HG03095 (cell line): ENCODE data around the gene PHACTR4.
"Not testable (repeated sequence)": the region's sequence is repeated elsewhere in the genome, so short reads cannot be mapped to it uniquely, and the experiment has no call there.

Experiments
- ATAC-seq: cut with Tn5 transposase; IDR thresholded peaks from one replicate; pipeline ENCODE4 v1.9.1; 2021; ENCODE audit warnings: moderate library complexity; ENCODE audit not compliant: unreplicated experiment

The PHACTR4 gene

DNA sequence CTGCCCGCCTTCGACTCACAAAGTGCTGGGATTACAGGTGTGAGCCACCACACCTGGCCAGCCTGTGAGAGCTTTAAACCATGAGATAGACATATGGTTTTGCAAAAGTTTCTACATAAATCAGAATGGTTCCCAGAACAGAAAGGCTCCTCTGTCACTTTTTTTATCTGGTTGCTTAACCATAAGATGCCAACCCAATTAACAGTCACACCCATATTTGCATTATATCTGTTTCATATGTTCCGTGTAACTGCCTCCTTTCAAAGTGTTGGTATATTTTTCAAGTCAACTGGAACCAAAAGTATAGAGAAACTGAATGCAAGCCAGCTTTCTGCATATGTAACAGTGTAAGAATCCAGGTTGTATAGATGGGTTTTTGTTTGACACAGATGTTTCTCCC, 112.6 kb downstream of the PHACTR4 start:
- no peak for ATAC-seq

DNA sequence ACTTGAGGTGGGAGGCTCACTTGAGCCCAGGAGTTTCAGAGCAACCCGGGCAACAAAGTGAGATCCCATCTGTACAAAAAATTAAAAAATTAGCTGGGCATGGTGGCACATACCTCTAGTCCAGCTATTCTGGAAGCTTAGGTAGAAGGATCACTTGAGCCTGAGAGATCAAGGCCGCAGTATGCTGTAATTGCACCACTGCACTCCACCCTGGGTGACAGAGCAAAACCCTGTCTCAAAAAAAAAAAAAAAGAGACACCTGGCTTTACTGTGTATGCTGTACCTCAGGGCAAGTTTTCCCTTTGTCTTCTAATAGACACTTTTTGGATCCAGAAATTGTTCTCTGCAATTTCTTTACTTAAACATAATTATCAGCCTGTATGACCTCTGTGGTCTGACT, 113.2 kb downstream of the PHACTR4 start:
- no peak for ATAC-seq

DNA sequence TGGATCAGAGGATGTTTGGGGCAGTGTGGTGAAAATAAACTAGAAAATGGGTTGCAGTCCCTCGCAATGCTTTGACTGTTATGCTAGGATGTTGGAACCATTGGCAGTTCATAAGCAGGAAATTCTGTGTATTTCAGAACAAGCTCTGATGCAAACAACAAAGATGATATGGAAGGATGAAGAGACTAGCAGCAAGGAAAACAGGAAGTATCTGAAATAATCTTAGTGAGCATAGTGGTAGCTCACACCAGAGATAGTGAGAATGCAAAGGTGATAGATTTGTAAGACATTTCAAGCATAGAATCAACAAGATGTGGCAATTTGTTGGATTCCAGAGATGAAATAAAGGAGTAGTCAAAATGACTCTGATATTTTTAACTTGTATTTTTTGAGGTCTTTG, 125.2 kb downstream of the PHACTR4 start:
- no peak for ATAC-seq

DNA sequence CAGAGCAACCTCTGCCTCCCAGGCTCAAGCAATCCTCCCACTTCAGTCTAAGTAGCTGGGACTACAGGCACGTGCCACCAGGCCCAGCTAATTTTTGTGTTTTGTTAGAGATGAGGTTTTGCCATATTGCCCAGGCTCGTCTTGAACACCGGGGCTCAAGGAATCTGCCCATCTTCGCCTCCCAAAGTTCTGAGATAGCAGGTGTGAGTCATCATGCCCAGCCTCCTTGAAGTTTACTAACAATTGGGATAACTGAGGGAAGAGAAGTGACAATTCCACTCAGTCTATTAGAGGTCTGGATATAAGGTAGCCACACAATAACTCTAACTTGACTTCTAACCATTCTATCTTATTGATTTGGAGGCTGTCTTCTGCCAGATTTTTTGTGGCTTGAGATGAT, 130.0 kb downstream of the PHACTR4 start:
- ATAC-seq = no peak

DNA sequence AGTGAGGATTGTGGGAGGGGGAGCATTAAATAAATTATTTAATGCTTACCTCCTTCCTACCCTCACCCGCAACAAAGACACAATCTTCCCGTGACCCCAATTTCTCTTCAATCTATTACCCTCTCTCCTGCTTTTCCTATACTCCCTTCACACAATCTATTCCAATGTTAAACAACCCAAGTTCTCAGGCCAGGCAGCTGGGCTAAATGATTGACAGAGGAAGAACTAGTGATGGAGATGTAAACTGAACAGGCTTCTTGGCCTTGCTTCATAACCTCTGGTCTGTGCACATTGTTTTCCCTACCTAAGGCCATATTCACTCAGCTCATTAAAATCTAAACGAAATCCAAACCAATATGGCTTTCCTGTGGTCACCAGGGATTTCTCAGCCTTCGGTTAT, 132.4 kb downstream of the PHACTR4 start:
- ATAC-seq = no peak

DNA sequence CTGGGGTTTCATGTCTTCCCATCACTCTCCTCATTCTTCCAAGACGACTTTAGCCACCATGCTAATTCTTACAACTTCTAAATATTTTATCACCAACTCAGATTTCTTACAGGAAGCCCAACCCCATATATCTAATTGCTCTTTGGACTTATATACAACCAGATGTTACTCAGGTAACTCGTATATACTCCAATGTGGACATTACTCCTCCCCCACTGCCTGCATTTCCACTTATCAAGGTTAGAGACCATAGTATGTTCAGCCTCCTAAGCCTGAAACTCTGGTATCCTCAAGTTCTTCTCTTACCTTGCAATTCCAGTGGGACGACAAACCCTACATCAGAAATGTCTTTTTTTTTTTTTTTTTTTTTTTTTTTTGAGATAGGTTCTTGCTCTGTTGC, 133.6 kb downstream of the PHACTR4 start:
- no peak for ATAC-seq

DNA sequence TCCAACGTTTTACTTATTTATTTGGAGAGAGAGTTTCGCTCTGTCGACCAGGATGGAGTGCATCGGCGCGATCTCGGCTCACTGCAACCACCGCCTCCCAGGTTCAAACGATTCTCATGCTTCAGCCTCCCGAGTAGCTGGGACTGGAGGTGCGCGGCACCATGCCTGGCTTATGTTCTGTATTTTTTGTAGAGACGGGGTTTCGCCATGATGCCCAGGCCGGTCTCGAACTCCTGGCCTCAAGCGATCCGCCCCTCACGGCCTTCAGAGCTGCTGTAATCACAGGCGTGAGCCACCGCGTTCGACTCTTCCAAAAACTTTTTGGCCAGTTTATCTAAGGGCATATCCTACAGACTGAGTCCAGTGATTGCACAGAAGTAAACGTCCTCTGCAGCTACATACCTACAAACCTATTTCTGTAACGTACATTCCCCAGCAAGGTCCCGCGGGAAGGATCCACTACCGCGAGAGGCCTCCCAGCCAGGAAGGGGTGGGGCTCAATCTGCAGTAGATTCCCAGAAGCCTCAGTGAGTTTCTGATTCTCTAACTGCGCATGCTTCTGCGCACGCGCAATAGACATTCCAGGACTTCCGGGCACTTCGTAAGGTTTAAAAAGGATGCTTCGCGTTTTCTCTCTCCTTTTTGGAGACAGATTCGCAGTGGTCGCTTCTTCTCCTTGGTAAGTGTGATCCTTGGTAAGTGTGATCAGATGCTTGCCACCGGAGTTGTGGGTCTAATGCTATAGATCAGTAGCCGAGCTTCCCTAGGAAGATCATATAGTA, 136.1 kb downstream of the PHACTR4 start, which contains the start of gene RCC1:
Gene RCC1 (plus strand): TSS at position 638 of the 782 bp plus-strand sequence. CDS start 23,824 bp downstream, outside the sequence.
- ATAC-seq = peak; percentile 74

DNA sequence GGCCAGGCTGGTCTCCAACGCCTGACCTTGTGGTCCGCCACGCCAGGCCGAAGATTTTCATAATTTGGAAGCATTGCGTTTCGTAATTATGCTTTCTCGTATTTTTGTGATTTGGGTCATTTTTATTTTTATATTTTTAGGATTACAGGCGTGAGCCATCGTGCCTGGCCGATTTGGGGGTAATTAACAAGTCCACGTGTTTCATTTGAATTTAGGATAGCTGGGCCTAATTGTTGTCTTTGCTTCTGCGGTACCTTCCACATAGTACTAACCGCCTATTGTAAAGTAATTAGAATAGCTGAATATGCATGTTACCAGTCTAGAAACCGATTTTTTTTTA, 137.3 kb downstream of the PHACTR4 start:
- ATAC-seq = no peak

DNA sequence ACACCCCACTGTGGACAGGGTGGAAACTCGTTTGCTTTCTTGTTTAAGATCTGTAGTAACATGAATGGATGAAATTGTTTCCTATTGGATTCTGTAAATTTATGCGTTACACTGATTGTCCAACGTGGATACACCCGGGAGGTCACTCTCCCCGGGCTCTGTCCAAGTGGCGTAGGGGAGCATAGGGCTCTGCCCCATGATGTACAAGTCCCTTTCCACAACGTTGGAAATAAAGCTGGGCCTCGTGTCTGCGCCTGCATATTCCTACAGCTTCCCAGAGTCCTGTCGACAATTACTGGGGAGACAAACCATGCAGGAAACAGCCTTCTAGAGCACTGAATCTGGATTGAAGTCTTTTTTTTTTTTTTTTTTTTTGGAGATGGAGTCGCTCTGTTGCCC, 137.7 kb downstream of the PHACTR4 start:
- no peak for ATAC-seq

DNA sequence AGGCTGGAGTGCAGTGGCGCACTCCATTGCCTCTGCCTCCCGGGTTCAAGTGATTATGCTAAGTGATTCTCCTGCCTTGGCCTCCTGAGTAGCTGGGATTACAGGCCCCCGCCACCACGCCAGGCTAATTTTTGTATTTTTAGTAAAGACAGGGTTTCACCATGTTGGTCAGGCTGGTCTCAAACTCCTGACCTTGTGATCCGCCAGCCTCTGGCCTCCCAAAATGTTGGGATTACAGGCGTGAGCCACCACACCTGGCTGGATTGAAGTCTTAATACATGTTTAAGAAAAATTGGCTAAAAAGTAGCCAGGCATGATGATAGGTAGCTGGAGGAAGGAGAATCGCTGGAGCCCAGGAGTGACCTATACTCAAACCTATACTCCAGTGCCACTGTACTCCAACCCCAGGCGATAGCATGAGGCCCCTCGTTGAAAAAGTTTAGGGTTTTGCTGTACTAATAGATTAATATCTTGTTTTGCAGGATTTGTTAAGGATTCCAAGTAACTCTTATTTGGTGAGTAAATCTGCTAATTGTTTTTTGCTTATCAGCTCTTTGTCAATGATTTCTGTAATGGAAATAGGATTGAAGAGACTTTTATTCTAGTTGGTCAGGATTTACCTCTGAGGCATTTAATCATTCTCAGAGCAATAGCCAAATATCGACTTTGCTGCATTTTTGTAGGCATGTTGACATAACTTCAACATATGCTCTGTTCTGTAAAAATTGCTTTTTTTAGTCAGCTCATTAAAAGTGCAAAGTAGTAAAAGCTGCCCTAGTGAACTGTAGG, 138.3 kb downstream of the PHACTR4 start:
- no peak for ATAC-seq

DNA sequence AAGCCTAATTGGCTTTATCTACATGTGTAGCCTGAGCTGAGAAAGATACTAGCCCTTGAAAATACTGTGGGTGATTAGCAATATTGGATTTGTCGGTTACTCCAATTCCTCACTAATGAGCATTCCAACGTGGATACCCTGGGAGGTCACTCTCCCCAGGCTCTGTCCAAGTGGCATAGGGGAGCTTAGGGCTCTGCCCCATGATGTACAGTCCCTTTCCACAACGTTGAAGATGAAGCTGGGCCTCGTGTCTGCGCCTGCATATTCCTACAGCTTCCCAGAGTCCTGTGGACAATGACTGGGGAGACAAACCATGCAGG, 138.9 kb downstream of the PHACTR4 start:
- ATAC-seq = no peak

DNA sequence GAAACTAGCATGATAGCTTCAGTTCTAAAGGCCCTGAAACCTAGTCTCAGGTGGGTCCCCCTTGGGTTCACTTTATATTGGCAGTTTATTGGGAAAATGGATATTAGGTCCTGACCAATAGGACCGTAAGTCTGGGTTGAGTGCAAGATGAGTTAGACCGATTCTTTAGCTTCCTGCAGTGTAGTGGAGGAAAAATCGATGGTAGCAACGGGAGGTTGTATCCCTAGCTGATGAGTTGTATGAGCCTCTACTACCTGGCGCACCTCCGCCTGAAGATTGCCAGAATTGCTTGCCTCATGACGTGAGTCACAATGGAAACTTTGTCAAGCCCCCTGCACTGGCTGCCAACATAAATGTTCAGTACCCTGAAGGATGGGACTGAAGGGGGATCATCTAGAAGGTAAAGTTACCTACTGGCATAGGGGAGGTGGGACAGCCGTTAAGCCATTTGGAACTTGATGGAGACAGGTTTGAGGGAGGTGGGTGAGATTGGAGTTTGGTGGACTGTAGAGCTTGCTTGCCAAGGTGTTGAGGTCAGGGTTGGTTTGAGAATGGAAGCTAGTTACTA, 140.2 kb downstream of the PHACTR4 start:
- ATAC-seq = no peak

DNA sequence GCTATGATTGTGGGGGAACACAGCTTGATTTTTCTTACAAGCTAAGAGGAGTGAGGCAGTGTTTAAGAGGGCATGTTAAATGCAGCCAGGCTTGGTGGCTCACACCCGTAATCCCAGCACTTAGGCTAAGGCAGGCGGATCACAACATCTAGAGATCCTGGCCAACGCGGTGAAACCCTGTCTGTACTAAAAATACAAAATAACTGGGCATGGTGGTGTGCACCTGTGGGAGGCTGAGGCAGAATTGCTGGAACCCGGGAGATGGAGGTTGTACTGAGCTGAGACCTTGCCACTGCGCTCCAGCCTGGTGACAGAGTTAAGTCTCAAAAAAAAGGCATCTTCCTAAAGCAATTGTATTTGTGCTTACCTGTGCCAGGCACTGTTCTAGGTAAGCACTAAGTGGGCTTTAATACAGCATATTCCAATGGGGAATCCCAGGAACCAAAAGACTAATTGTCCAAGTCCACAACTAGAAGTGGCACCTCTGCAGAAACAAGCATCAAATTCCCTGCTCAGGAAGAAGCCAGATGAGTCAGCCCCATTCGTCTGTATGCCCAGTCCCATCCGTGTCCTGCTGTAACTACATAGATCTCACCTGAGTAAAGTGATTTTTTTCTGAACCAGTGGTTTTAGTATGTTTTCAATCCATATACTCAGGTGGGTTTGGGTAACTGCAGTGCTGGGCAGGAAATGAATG, 140.9 kb downstream of the PHACTR4 start:
- no peak for ATAC-seq

DNA sequence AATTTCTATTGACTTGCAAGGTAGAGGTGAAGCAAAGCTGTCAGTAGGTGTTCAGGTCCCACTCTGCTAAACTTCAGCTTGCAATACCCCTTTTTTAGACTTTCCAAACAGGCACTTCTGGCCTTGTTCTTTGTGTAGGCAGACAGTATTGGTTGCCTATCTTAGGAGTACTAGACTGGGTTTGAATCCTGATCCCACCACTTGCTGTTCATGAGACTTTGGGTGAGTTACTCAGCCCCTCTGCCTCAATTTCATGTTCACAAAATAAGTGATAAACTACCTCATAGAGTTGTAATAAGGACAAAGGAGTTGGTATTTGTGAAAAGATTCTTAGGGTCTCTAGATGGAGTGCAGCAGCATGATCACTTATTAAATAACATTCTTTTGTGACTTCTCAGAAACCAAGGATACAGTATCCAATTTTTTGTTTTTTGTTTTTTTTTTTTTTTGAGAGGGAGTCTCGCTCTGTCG, 141.5 kb downstream of the PHACTR4 start:
- ATAC-seq = no peak

DNA sequence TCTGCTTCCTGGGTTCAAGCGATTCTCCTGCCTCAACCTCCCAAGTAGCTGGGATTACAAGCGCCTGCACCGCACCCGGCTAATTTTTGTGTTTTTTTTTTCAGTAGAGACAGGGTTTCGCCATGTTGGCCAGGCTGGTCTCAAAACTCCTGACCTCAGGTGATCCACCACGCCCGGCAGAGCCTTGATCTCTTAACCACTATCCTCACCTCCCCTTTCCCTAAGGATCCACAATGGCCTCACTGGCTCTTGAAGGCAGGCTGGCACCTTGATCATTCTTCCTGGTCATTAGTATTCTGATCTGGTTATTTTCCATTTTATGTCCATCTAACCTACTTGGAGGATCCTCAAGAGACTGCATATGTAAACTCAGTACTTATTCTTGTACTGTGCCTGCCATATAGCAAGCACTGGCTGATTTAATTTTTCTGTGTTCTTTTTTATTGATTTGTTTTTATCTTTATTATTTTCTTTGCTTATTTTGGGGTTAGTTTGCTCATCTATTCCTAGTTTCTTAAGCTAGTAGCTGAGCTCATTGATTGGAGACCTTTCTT, 142.6 kb downstream of the PHACTR4 start:
- no peak for ATAC-seq

DNA sequence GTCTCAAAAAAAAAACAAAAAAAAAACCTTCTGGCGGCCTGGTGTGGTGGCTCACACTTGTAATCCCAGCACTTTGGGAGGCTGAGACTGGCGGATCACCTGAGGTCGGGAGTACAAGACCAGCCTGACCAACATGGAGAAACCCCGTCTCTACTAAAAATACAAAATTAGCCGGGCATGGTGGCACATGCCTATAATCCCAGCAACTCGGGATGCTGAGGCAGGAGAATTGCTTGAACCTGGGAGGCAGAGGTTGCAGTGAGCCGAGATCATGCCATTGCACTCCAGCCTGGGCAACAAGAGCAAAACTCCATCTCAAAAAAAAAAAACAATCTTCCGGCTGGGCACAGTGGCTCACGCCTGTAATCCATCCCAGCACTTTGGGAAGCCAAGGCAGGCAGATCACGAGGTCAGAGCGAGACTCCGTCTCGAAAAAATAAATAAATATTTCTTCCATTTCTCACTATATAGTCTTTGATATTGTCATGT, 144.9 kb downstream of the PHACTR4 start:
- ATAC-seq = not testable (repeated sequence)

DNA sequence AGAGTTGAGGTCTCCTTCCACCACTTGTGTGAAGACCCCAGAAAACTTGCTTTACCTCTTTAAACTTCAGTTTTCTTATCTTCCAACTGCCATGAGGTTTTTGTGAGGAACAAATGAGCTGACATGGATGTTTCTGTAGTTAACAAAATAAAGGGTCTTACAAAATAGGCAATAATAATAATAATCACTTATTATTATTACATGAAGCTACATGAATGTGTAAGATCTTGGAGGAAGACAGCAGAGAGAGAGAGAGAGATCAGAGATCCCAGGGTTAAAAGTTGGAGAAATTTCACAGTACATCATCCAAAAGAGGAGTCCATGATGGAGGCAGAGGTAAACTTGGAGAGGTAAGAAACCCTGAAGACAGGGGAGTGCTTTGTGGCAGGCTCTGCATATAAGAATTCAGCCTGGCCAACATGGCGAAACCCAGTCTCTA, 147.0 kb downstream of the PHACTR4 start:
- ATAC-seq = no peak

DNA sequence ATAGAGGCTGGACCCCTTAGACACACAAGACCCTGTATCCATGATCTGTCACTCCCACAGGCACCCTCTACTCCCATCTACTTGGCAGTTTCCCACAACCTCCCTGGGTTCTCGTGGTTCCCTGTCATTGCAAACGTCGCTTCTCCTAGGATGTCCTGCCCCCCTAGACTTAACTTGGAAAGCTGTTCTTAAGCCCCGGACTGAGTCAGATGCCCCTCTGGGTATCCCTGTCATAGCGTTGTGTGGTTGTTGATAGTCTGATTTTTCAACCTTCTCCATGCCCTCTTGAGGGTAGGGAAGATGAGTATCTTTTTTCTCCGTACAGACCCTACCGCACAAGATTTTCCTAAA, 148.1 kb downstream of the PHACTR4 start:
- no peak for ATAC-seq

DNA sequence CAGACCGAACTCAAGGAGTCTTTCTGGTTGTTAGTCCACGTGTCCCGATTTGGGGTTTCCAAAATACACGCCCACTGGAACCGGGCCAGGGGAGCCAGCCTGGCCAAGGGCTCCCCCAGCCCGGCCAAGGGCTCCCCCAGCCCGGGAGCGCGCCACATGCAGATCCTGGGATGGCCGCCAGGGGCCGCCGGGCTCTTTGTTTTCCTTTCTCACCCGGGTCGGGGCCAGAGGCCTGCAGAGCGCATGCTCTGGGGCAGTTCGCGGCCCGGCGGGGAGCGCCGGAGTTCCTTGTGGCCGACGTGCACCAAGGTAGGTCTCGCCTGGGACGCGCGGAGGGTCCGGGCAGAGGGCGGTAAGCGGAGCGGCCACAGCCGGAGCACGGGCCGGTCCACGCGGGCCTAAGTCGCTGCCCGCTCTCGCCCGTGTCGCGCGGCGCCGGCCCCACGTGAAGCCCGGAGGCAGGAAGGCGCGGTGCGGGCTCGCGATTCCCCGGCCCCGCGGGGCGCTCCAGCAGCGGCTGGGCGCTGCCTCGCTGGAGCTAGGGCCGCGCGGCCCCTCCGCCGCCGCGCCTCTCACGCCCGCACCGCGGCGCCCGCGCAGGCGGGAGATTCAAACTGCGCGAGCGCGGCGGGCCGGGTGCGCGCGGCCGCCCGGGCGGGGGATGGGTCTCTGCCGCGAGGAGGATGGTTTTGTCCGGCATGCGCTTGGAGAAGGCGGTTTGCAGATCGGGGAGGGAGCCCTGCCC, 148.6 kb downstream of the PHACTR4 start:
- peak; percentile 63 for ATAC-seq

DNA sequence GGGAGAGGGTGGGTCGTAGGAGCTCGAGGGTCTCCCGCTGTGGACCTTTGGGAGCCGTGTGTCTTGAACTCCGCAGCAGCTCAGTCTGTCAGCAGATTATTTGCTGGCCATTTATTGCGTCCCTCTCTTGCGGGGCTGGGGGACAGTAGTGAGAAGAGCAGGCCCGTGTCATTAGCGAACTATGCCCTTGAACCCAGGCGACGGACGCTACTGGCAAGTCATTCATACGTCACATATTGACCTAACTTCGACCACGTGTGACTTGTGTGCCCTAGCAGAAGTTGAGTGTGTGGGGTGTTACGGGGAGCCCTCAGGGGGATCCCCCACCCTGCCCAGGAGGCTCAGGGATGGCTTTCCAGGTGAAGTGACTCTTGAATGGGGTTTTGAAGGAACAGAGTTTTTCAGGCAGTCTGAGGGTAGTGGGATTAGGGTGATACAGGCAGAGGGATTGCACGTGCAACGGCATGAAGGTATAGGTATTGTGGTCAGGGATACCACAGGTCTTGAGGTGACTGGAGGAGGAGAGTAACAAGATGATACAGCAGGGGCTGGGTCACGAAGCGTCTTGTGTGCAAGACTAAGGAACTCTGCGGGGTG, 149.3 kb downstream of the PHACTR4 start:
- peak; percentile 12 for ATAC-seq
